ENCODE data around the gene TCF7L2.

The TCF7L2 gene

DNA sequence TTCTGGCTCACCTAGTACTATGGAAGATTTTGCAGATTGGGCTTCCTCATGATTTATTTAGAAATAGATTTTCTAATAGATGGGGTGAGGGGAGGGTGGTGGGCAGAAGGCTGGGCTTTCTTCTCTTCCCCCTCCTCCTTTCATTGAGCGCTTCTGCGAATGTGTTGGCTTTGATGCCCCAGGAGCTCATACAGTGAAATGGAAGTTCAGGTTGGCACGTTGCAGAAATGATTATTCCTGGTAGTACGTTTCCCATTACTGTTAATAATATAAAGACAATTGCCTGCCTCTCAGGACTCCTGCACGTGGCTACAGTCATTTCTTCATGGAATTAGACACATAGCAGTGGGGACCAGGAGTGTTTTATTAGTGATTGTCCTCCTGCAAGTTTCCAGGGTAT is 39.8 kb downstream of the TCF7L2 start:
- H3K4me3 ChIP-seq (replicated peaks; ENCODE audit: low read depth, low read length) = no peak overlapping the region
- TF ChIP-seq CTCF (IDR thresholded peaks at IDR 0.05; ENCODE audit: low read depth, low read length, missing control alignments) = no peak
- no peak for DNase-seq (ENCODE audit: extremely low read depth, low read depth)

DNA sequence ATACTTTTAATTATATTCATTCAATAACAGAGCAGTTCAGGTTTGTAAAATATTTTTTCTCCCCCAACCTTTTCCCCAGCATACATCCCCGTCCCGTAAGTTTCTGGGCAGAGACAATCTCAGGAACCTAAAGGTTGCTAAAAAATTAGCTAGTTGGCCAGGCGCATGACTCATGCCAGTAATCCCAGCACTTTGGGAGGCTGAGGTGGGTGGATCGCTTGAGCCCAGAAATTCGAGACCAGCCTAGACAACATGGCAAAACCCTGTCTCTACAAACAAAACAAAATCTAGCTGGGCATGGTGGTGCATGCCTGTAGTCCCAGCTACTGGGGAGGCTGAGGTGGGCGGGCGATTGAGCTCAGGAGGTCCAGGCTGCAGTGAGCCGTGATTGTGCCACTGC is 40.2 kb downstream of the TCF7L2 start:
- no peak overlapping the region for H3K4me3 ChIP-seq (replicated peaks; ENCODE audit: low read depth, low read length)
- no peak for TF ChIP-seq CTCF (IDR thresholded peaks at IDR 0.05; ENCODE audit: low read depth, low read length, missing control alignments)
- no peak for DNase-seq (ENCODE audit: extremely low read depth, low read depth)

DNA sequence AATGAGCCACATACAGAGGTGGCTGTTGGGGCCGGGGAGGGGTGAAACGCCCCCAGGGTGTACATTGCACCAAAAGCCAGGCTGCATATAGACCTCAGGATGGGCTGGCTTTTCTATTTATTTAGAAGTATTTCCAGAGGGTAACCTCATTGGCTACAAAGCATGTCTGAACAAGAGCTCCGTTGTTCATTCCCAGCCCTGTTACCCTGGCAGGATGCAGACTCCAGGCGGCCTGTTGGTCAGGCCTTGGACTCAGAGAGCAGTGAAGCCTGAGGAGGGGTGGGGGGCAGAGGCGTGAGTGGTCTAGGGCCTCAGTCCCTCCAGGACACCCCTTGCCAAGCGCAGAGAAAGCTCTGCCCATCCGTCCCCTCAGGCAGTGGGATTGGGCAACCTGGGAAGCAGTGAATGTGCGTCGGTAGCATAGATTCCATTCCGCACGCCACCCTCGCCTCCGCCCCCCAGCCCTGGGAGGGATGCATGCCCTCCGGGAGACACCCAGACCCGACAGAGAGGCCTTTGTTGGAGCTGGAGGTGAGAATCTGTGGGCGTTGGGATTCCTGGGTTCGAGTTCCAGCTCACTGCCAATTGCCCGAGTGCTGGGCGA is 41.9 kb downstream of the TCF7L2 start:
- no peak overlapping the region for H3K4me3 ChIP-seq (replicated peaks; ENCODE audit: low read depth, low read length)
- TF ChIP-seq CTCF (IDR thresholded peaks at IDR 0.05; ENCODE audit: low read depth, low read length, missing control alignments) = no peak

DNA sequence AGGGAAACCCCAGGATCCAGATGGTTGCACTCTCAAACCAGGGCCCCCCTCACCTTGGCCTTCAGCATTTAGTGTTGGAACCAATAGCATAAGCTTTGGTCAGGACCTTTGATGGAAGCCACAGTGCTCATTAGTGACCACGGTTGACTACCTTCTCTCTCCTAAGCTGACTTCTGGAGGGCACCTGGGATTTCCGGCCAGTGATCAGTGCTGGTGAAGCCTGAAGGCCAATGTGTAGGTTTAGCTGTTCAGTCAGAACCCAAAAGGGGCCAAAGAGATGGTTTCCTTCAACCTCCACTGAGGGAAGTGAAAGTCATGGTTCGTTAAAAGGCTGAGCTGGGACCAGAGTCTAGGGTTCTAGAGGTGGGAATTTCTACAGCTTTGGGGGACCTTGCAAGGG is 46.4 kb downstream of the TCF7L2 start:
- H3K4me3 ChIP-seq (replicated peaks; ENCODE audit: low read depth, low read length) = no peak overlapping the region
- DNase-seq (ENCODE audit: extremely low read depth, low read depth) = no peak
- no peak for TF ChIP-seq CTCF (IDR thresholded peaks at IDR 0.05; ENCODE audit: low read depth, low read length, missing control alignments)

More for the DNA sequence above, 41.9 kb downstream of the TCF7L2 start:
- DNase-seq (ENCODE audit: extremely low read depth, low read depth) = no peak

GRCh38 chr10:112999102-112999501 is 49.1 kb downstream of the TCF7L2 start:
- no peak for TF ChIP-seq CTCF (IDR thresholded peaks at IDR 0.05; ENCODE audit: low read depth, low read length, missing control alignments)
- no peak overlapping the region for H3K4me3 ChIP-seq (replicated peaks; ENCODE audit: low read depth, low read length)
- no peak for DNase-seq (ENCODE audit: extremely low read depth, low read depth)

DNA sequence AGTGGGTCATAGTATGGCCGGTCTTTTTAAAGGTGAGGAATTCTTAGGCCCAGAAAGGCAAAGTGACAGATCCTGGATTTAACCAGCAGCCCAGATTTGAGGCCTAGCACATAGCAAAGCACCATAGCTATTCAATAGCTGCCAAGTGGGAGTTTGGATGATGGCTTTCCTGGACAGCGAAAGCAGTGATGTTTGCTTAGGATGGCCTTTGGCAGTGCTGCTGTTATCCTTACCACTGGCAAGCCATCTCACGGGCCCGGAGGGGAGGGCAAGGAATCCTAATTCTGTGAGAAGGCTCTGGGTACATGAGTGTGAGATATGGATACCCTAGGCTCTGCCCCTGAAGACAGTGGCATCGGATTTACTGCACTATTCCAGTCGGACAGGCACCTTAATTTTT is 50.4 kb downstream of the TCF7L2 start:
- no peak overlapping the region for H3K4me3 ChIP-seq (replicated peaks; ENCODE audit: low read depth, low read length)
- no peak for TF ChIP-seq CTCF (IDR thresholded peaks at IDR 0.05; ENCODE audit: low read depth, low read length, missing control alignments)
- no peak for DNase-seq (ENCODE audit: extremely low read depth, low read depth)

Measured in HFF-Myc (cell line).